Measurements from ENCODE around the gene DKC1.

The DKC1 gene
- 53.8 to 92.1 reads per million in 2 donors for total RNA-seq

DNA sequence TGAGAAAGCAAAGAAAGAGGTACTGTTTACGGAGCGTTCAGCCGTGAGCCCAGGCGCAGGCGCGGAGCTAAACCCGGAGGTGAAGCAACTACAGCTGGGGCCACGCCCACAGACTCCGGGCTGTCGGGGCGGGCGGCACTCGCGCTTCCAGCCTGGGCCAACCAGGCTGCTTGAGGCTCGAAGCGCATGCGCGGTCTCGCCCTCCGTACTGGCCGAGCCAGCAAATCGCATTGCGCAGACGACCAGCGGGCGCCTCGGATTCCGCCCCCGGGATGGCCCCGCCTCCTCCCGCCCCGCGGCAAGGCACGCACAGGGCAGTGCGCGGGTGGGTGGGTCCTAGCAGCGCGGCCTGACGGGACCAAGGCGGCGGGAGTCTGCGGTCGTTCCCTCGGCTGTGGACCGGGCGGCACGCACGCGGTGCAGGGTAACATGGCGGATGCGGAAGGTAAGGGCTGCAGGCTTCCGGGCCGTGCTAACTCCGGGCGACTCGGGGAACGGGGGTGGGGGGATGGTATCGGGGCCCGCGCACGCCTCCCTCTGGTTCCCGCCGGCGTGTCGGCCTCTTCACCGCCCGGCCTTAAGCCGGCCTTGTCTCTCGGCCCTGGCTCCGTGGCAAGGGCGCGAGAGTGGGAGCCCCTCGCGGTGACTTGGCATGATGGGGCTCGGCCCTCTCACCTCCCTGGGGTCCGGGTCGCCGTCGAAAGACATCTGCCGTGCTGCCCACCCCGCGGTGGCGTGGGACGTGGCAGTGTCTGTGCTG lies at the start of gene DKC1:
Gene DKC1 (plus strand): TSS at position 328 of the 760 bp plus-strand sequence. CDS start 102 bp downstream, at position 430.
- peak; percentile 87 for DNase-seq

DNA sequence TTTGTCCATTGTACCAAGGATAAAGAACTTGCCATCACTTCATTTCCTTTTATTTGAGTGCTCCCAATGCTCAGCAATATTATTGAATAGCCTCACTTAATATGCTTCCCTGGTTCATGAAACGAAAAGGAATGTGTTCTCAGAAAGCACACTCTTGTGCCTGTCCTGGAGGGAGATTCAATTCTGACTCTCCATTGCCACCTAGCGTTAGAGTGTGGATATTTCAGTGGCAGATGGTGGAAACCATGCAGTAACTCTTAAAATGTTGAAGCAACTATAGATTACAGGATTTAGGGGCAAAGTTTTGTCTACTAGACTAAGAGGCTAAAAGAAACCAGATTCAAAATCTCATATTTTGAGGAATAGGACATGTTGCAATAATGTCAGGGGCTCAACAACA lies 47.7 kb upstream of the DKC1 start:
- DNase-seq, result peak; percentile 31

DNA sequence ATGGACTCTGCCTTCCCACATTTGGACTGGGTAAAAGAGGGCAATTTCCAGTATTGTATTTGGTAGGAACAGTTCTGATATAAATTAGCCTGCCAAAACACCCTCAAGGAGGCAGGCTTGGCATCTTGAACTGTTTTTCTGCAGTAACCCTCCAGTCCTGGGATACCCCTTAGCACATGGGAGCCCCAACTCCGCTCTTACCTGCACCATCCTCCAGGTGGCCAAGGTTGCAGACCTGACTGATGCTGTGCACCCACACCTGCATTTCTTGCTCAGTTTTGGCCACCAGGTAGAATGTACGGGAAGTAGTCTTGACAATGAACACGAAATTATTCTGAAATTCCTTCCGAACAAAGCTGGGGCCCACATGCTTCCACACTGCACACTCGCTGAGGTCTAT lies 46.8 kb upstream of the DKC1 start:
- no peak for DNase-seq

DNA sequence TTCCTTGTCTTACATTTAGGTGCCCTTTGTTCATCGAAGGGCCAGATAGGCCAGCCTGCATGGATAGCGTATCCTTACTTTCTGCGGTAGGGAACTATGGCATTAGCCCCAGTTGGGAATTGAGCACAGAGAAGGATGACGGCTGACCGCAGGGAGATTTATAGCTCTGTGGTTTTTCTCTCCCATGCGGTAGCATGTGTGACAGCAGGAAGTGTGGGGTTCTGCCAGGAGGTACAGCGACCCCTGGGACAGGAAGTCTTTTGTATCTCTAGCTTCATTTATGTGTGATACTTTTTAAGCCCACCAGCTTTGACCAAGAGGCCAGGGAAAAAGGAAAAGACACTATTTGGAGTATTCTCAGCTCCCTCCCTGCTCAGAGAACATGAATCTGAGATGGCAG lies 44.8 kb upstream of the DKC1 start:
- DNase-seq, result no peak

DNA sequence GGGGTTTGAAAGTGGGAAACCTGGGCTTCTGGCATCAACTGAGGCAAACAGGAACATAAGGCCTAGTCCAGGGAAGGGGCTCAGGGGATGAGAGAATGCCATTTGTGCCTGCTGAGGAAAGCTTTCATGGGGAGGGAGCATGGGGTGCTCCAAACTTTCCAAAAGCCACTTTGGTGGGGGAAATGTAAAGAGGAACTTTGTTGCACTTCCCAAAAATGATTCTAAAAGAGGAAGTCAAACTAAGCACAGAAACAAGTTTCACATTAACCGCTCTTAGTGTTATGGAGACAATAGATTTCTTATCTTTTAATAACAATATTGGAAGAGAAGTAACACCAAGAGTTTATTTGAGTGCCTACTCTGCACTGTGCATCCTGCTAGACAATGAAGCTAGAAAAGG lies 44.0 kb upstream of the DKC1 start:
- DNase-seq, result no peak

DNA sequence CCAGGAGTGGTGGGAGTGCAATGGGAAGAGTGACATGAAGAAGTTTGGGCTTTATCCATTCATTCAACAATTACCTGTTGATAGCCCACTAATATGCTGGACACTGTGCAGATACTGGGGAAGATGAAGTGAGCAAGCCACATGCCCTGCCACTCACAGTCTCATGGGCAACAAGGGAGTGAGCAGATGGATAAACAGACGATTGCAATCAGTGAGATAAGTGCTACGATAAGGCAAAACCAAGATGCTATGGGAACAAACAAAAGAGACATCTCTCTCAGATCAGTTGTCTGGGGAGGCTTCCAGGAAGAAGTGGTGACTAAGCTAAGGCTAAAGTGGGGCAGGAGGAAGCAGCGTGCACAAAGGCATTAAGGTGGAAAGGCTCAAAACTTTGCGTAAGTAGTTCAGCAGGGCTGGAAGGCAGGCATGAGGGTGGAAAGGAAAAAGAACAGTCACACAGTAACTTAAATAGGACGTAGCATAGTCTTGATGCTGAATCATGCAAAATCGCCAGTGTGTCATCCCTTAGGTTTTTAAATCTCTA lies 43.5 kb upstream of the DKC1 start:
- DNase-seq, result peak; percentile 20

DNA sequence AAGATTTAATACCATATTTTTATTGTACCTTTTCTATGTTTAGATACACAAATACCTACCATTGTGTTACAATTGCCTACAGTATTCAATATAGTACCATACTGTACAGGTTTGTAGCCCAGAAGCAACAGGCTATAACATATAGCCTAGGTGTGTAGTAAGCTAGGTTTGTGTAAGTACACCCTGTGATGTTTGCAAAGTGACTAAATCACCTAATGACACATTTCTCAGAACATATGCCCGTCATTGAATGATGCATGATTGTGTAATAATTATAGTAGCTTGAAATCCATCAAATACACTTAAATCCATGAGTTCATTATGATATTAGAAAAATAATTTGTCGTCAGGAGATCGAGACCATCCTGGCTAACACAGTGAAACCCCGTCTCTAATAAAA lies 42.6 kb upstream of the DKC1 start:
- DNase-seq, result no peak

DNA sequence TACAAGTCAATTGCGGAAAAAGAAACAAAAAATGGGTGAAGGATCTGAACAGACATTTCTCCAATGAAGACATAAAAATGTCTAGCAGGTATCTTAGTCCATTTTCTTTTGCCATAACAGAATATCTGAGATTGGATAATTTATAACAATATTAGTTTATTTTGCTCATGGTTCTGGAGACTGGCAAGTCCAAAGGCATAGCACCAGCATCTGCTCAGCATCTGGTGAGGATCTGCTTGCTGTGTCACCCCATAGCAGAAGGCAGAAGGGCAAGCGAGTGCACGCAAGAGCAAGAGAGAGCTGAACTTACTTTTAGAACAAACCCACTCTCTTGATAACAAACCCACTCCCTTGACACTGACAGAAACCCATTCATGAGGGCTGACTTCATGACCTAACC lies 41.5 kb upstream of the DKC1 start:
- DNase-seq, result no peak

DNA sequence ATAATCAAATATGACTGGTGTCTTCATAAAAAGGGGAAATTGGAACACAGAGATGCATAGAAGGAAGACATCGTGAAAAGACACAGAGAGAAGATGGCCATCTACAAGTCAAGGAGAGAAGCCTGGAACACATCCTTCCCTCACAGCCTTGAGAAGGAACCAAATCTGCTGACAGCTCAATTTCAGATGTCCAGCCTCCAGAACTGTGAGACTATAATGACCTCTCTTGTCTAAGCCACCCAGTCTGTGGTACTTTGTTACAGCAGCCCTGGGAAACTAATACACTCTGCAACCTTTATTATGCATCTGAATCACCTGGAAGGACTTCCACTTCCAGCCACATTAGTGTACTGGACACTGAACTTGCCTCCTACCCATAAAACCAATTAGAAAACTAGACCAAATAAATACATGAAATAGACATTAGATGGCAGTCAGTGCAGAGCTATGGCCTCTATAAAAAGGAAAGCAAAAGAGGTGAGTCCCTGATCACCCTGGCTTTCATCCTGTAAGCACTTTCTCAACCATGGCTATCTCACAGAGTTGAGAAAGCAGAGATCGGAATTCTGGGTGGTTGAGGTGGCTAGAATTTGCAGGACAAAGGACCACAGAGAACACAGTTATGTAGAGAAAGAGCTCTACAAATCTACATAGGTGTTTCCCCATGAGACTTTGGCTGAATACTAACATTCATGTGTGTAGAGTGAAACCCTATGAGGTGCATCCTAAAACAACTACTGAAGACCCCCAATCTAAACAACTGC lies 37.5 kb upstream of the DKC1 start:
- DNase-seq, result no peak

DNA sequence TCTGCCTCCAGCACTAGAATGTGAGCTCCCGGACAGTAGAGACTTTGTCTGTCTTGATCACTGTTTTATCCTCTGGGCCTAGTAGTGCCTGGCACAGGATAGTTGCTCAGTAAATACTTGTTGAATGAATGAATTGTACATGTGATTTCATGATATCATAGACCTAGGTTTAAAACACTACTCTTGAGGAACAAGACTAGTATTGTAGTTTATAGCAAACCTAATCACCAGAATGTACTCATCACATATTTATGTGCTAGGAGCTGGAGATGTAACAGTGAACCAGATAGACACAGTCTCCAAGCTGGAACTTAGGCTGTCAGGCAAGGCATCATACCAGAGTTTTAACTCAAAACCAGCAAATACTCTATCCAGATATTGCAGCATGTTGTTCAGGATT lies 35.2 kb upstream of the DKC1 start:
- no peak for DNase-seq

DNA sequence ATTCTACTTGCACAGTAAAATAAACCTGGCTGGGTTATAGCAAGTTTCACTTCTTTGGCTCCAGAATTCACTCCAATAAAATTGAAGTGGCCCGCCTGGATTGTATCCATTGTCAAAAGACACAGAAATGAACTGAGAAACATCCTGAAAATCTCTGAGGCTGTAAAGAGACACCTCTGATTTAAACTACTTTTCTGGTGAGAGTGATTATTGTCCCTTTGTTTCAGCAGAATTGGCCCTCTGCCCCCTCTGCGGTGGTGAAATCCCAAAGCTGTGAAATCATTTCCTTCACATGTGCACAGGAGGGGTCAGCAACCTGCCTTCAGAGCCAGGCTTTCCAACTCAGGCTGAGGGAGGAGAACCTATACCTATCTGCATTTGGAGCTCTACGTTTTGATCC lies 34.8 kb upstream of the DKC1 start:
- no peak for DNase-seq

DNA sequence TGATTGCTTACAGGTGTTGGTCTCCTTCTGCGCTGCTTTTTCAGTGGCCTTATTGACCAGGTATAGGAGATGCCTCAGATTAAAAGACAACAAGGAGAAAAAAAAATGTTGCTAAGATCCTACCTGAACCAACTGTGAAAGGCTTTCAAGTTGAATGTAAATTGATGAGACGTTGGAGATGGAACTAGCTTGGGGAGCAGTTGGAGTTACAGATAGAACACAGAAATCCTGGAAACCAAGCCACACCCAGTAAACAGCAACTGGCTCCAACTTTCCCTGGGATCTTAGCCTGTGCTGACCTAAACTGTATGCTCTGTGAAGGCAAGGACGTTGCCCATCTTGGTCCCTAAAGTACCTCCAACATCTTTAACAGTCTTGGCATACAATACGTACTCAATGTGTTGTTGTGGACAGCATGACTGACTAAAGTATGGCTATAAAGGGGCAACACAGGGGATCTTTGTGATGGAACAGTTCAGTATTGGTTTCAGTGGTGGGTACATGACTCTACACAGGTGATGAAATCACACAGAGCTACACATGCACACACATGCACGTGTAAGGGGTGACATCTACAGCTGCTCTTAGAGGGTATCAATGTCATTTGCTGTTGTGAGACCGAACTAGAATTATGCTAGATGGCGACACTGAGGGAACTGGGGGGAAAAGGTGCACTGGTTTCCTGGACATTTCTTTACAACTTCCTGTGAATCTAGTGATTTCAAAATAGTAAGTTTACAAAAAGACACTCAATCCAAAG lies 34.1 kb upstream of the DKC1 start:
- DNase-seq, result no peak

DNA sequence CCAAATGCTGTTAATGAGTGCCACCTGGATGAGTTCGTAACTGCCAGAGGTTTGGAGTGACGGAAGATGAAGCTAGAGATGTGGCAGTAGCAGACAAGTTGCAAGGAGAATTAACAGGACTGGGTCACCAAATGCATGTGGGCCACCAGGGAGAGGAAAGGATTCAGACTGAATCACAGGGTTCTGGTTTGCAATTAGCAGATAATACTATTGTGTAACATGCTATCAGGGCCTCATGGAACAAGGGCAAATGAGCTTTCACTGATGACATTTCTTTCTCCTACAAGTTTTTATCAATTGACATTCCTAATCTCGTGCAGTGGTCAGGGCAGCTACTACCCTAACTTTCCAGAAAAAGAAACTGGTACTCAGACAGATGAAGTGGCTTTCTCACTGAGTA lies 33.2 kb upstream of the DKC1 start:
- DNase-seq, result no peak

DNA sequence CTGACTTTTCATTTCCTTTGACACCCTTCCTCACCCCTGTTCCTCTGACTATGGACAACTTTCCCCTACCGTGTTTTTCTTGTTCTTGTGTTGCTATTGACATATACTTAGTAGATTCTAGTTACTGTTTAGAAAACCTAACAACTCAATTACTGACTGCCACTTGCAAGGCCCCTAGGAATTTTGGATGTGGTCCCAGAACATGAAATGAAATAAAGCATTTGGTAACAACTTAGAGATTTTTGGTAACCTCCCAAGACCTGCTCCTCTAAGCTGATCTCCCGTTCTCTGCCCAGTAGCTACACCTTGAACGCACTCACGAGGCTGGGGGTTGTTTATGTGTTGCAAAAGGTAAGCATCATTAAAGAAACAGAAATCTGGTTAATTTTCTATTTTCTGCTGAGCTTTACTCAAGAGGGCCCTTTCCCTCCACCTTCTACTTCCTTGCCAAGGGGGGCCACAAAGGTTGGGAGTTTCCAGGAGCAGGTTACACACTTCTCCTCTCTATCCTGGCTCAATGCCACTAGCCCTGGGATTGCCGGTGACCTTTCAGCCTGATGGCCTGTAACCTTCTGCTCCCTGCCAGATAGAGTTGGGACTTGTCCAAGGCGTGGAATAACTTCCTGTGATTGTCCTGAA lies 32.3 kb upstream of the DKC1 start:
- DNase-seq, result no peak

DNA sequence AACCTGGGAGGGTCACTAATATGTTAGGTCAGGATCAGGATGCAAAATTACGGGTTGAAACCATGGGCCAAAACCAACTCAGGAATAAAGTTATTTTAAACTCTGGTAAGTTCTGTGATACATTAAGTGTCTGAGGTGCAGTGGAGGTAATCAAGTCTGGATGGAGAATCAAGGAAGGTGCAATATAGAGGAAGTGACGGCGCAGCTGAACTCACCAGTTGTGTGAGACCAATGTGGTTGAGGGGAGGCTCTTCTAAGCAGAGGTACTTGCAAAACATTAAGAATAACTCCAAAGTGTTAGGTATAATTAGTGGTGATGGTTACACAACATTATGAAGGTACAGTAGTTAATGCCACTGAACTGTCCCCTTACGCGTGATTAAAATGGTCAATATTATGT lies 31.5 kb upstream of the DKC1 start:
- no peak for DNase-seq

DNA sequence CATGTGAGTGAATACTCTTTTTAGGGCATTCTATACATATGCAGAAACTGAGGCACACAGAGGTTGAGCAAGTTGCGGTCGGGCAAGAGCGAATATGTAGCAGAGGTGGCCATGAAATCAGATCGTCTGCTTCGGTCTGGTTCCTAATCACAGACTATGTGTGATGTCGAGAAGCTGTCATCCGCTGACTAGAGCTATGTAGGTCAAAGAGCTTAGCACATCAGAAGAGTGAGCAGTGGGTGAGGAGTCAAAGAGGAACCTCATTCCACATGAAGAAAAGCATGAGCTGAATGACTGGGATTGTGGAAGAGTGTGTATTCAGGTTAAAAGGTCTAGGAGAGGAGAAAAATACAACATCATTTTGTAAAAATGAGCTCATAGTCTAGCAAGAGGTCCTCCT lies 30.8 kb upstream of the DKC1 start:
- no peak for DNase-seq

DNA sequence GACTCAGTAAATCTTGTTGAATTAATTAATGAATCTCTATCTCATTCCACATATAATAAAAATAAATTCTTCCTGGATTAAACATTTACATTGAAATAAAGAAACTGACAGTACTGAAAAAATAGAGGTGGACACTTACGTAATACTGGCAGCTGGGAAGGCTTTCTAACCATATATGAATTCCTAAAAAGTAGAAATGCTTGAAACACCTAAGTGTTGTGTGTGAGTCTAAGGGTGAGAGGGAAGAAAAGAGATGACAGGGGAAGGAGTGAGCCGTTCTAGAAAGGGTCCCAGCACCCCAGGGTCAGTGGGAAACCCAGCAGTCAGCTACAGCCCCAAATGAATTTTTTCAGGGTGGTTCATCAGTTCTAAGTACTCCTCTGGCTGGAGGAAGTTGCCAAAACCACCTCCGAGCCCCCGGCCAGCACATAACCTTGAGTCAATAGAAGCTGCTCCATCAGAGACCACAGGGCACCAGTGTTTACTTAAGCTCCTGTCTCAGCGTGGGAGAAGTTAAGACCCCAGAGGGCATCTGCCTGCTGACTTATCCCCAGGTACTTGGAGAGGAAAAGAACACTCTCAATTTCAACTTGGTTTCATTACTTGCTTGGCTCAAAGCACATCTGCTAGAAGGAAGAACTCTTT lies 30.1 kb upstream of the DKC1 start:
- no peak for DNase-seq

DNA sequence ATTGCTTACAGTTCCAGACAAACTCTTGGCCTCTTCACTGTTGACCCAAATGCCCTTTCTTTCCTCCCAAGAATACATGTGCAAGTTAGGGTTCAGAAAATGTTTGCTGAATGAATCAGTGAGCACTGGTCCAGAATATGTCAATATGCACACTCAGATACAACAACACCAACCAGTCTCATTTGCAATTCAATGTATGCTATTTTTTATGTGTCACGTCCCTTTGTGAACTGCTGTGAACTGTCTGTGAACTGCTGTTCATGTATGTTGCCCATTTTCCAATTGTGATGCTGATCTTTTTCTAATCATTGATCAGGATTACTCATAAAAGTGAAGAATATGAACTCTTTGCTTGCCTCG lies 29.6 kb upstream of the DKC1 start:
- no peak for DNase-seq

DNA sequence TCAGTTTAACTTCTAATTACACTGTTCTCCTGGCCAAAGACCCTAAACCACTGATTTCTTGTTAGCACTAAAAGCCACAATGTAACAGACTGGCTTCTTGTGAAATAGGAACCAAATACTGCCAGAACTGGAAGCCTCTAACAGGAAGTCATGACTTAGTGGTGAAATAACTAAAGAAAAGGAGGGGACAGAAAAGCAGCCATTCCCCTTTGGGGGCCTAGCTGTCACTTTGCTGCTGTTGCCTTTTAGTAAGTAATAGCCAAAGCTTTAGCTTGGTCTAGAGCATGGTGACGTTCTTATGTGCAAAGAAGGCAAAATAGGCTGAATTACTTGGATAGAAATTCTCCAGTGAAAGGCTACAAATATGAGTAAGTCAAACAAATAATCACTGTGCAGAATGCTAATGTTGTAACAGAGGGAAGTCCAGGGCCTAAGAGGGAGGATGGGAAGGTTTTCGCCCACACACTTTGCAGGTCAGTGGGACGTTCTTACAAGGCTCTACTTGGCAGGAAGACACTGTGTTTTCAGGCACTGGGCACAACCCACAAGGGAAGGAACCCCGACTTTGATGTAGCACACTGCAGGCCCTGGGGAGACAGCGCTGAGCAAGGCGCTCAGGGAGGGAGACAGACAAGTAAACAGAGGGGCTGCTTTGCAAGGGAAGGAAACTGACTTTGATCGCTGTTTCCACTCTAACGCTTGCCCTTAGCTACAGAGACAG lies 28.4 kb upstream of the DKC1 start:
- no peak for DNase-seq

DNA sequence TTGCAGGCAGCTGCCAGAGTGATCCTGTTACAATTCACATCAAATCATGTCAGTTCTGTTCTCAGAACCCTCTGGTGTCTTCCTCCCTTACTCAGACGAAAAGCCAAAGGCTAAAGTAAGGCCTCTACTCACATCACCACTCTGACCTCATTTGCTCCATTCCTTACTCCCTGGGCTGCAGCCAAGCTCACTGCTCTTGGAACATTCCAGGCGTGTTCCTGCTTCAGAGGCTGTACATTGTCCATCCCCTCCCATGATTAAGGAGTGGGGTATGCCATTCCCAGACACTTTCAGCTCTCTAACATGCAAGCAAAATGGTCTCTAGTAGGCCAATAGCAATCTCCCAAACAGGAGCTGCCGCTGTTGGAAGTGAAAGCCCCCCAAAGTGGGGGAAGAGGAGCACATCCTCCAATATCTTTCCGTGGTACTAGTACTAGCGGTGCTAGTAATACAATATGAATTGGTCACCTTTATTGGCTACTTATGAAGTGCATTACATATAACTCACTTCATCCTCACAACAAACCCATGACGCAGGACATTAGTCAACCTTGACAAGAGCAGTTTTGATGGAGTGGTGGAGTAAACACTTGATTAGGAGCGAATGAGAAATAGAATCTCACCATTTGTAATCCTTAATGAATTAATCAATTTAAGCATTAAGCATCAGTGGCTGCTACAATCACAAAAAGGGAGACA lies 26.8 kb upstream of the DKC1 start:
- no peak for DNase-seq

DNA sequence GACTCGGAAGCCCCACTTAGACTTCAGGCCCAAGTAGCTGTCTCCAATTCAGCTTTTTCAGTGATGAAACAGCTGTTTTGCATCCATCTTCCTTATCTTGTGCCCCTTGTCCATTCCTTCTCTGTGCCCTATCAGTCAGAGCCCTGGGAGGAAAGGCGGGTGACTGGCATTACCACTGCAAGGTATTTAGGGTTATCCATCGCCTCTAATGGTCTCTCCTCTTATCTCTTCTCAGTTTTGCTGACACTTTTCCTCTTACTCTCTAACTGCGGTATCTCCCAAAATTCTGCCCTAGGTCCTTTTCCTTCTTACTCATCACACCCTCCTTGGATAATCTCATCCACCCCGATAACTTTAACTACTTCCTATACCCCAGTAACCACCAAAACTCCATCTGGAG lies 25.5 kb upstream of the DKC1 start:
- no peak for DNase-seq

Data from T-helper 9 cell (primary cell).